ENCODE results near the gene PDAP1. TPM values are rescaled to one million over a fixed set of nuclear protein-coding genes. Genes with fewer than 3 reads are reported as not detected.

Gene PDAP1
- total RNA-seq, 1 experiment from 2014 or later = 200 TPM

DNA sequence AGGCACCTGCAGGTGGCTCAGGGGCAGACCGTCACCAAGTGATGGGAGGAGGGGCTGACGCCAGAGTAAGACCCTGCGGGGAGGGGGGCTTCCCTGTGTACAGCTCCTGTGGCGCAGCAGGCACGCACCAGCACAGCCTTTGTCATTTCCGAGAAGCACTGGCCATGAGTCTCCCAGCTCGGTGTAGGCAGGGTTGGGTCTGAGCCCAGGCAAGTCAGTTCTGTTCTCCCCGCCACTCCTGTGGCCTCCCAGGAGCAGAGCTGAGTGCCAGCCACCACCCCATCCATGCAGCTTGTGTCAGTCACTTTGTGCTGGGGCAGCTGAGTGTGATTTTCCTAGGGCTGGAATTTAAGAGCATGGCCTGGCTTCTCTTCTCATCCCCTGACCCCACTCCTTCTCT lies 43.5 kb upstream of the PDAP1 start (continued):
- TF ChIP-seq, protein P1, sequence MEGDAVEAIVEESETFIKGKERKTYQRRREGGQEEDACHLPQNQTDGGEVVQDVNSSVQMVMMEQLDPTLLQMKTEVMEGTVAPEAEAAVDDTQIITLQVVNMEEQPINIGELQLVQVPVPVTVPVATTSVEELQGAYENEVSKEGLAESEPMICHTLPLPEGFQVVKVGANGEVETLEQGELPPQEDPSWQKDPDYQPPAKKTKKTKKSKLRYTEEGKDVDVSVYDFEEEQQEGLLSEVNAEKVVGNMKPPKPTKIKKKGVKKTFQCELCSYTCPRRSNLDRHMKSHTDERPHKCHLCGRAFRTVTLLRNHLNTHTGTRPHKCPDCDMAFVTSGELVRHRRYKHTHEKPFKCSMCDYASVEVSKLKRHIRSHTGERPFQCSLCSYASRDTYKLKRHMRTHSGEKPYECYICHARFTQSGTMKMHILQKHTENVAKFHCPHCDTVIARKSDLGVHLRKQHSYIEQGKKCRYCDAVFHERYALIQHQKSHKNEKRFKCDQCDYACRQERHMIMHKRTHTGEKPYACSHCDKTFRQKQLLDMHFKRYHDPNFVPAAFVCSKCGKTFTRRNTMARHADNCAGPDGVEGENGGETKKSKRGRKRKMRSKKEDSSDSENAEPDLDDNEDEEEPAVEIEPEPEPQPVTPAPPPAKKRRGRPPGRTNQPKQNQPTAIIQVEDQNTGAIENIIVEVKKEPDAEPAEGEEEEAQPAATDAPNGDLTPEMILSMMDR (IDR thresholded peaks at IDR 0.05 in 2 of 3, conservative IDR thresholded peaks at IDR 0.05 in 1 of 3; ENCODE audit: borderline replicate concordance in 1 of 3, insufficient read depth in 1 of 3, low read depth in 2 of 3, low read length in 2 of 3) = no peak
- TF ChIP-seq SIN3A (IDR thresholded peaks at IDR 0.05; ENCODE audit: low read depth) (no peak), FOSL1 (IDR thresholded peaks at IDR 0.05; ENCODE audit: low read depth) (no peak), SP1 (IDR thresholded peaks at IDR 0.05; ENCODE audit: low read depth) (no peak)
- TF ChIP-seq, protein P2, sequence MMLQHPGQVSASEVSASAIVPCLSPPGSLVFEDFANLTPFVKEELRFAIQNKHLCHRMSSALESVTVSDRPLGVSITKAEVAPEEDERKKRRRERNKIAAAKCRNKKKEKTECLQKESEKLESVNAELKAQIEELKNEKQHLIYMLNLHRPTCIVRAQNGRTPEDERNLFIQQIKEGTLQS (IDR thresholded peaks at IDR 0.05) = no peak
- TF ChIP-seq, protein P3, sequence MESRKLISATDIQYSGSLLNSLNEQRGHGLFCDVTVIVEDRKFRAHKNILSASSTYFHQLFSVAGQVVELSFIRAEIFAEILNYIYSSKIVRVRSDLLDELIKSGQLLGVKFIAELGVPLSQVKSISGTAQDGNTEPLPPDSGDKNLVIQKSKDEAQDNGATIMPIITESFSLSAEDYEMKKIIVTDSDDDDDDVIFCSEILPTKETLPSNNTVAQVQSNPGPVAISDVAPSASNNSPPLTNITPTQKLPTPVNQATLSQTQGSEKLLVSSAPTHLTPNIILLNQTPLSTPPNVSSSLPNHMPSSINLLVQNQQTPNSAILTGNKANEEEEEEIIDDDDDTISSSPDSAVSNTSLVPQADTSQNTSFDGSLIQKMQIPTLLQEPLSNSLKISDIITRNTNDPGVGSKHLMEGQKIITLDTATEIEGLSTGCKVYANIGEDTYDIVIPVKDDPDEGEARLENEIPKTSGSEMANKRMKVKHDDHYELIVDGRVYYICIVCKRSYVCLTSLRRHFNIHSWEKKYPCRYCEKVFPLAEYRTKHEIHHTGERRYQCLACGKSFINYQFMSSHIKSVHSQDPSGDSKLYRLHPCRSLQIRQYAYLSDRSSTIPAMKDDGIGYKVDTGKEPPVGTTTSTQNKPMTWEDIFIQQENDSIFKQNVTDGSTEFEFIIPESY (IDR thresholded peaks at IDR 0.05; ENCODE audit: extremely low read depth, insufficient replicate concordance, low read length) = no peak

DNA sequence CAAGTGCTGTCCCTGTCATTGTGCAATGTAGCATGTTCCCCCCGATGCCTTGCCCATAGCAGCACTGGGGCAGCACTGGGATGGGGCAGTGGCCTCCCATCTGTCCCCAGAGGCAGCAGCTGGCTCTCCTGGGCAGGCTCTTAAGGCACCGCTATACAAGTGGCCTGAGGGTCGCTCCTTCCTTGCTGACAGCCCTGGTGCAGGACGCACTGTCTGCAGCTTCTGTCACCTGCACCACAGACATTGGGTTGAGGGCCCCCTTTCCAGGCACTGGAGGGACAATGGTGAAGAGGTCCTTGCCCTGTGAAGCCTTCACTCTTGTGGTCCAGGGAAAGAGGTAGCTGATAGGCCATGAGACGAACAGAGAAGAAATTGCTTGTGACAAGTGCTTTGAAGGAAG lies 40.9 kb upstream of the PDAP1 start:
- Histone ChIP-seq H3K36me3 (ENCODE audit: control insufficient read depth in 1 of 2, insufficient read depth in 2 of 2, low read length in 2 of 2) (peaks cover 45 to 54% of the 10 kb centered on the region in 2 experiments; a peak in 3 of 4 replicates), H3K27me3 (ENCODE audit: insufficient read depth, low read length) (no peaks in the 10 kb centered on the region), H3K4me3 (replicated peaks in 1 of 2; ENCODE audit: low read depth in 1 of 2, low read length in 2 of 2) (no peak overlapping the region), H4K20me1 (ENCODE audit: insufficient read depth) (no peaks in the 10 kb centered on the region), H3K9me2 (ENCODE audit: insufficient read depth) (no peaks in the 10 kb centered on the region), H3K9me3 (ENCODE audit: control insufficient read depth in 1 of 2, insufficient read depth in 1 of 2, low read depth in 1 of 2, low read length in 2 of 2) (no peaks in the 10 kb centered on the region), H3K27ac (ENCODE audit: low read depth, low read length) (no peak overlapping the region), H2AFZ (ENCODE audit: low read depth, low read length, poor library complexity, severe bottlenecking) (no peak overlapping the region), H3K4me1 (ENCODE audit: control insufficient read depth in 1 of 2, insufficient read depth in 2 of 2, low read length in 2 of 2) (no peaks in the 10 kb centered on the region), H3K9ac (ENCODE audit: low read length) (no peak overlapping the region), H3K4me2 (ENCODE audit: low read length) (no peak overlapping the region), H3K79me2 (ENCODE audit: insufficient read depth, low read length) (peaks cover 13% of the 10 kb centered on the region; the same call in 1 of the 2 replicates)
- RAD21 ChIA-PET (ENCODE audit: low non-redundant PET in 1 of 2, low total read pairs in 2 of 2, uncharacterized antibody in 2 of 2, unreplicated experiment in 2 of 2) = no interaction called here
- CTCF ChIA-PET = no interaction called here
- POLR2A ChIA-PET = no interaction called here
- no TSS peak for BruUV-seq (replicated peaks)
- DNase-seq (ENCODE audit: low read depth, low spot score) (no peak), ATAC-seq (no peak)
- intact Hi-C loops (cut with micrococcal nuclease) = no loop called here
- TF ChIP-seq, protein P4, sequence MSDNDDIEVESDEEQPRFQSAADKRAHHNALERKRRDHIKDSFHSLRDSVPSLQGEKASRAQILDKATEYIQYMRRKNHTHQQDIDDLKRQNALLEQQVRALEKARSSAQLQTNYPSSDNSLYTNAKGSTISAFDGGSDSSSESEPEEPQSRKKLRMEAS (IDR thresholded peaks at IDR 0.05) = no peak
- no peak for TF ChIP-seq CBX3 (IDR thresholded peaks at IDR 0.05; ENCODE audit: low read depth)
- TF ChIP-seq, protein P2 (IDR thresholded peaks at IDR 0.05) = no peak
- no peak for TF ChIP-seq SP1 (IDR thresholded peaks at IDR 0.05; ENCODE audit: low read depth)
- no peak for TF ChIP-seq FOSL1 (IDR thresholded peaks at IDR 0.05; ENCODE audit: low read depth)
- TF ChIP-seq YY1 (IDR thresholded peaks at IDR 0.05; ENCODE audit: extremely low read depth, insufficient replicate concordance, low read depth, low read length) = no peak
- TF ChIP-seq EZH2 (IDR thresholded peaks at IDR 0.05) = no peak
- no peak for TF ChIP-seq EGR1 (IDR thresholded peaks at IDR 0.05; ENCODE audit: low read depth)
- TF ChIP-seq ELF1 (IDR thresholded peaks at IDR 0.05; ENCODE audit: borderline replicate concordance, low read depth) = no peak
- TF ChIP-seq RAD21 (IDR thresholded peaks at IDR 0.05; ENCODE audit: low read depth) = no peak
- TF ChIP-seq, protein P3 (IDR thresholded peaks at IDR 0.05; ENCODE audit: extremely low read depth, insufficient replicate concordance, low read length) = no peak
- TF ChIP-seq ZFX (IDR thresholded peaks at IDR 0.05) = no peak
- TF ChIP-seq ZNF274 (IDR thresholded peaks at IDR 0.05; ENCODE audit: low read depth, low read length) = no peak
